ENCODE data around the gene GPR162.
"Not testable (repeated sequence)": the region's sequence is repeated elsewhere in the genome, so short reads cannot be mapped to it uniquely, and the experiment has no call there.

Gene GPR162

DNA sequence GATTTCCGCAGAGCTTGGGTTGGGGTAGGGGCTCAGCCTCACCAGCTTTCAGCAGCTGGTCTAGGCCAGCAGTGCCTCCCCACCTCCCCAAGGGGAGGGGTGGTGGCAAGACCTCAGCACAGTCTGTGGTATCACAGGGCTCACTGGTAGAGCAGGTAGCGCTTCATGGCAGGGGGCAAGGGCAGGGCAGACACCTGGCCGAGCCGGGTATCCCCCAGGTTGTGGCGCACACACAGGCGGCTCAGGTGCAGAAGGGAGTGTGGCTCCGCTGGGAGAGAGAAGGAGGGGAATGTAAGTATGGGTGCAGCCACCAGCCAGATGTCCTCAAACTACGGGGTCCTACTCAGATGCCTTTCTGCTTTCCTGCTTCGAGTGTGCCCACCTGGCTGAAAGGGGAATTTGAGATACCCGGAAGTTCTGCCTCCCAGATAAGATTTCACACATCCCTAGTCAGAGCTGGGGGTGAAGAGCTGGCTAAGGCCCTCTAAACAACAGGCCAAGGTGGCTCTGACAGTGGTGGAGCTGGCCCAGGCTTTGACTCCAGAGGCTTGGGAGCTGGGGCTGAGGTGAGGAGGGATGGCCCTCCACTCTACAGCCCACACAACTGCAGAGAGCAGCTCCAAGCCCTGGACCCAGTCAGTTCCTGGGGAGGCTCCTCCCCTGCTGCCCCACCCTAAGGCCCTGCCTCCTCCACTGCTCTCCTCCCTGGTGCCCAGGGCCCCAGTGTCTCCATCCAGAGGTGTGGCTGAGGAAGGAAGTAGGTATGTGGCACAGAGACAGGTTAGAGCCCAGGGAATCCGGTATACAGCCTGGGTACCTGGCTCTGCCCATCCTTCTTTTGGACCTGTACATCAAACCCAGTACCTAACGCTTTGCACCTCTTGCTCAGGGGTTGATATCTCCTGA lies 49.7 kb downstream of the GPR162 start:
- TF ChIP-seq, protein P1, sequence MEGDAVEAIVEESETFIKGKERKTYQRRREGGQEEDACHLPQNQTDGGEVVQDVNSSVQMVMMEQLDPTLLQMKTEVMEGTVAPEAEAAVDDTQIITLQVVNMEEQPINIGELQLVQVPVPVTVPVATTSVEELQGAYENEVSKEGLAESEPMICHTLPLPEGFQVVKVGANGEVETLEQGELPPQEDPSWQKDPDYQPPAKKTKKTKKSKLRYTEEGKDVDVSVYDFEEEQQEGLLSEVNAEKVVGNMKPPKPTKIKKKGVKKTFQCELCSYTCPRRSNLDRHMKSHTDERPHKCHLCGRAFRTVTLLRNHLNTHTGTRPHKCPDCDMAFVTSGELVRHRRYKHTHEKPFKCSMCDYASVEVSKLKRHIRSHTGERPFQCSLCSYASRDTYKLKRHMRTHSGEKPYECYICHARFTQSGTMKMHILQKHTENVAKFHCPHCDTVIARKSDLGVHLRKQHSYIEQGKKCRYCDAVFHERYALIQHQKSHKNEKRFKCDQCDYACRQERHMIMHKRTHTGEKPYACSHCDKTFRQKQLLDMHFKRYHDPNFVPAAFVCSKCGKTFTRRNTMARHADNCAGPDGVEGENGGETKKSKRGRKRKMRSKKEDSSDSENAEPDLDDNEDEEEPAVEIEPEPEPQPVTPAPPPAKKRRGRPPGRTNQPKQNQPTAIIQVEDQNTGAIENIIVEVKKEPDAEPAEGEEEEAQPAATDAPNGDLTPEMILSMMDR (IDR thresholded peaks at IDR 0.05; ENCODE audit: low read depth, low read length, missing control alignments) = no peak
- no peak for DNase-seq (ENCODE audit: low read depth)
- peak overlapping the region; percentile 72; the same call in 1 of the 2 replicates for H3K4me3 ChIP-seq (ENCODE audit: low read depth, low read length)

DNA sequence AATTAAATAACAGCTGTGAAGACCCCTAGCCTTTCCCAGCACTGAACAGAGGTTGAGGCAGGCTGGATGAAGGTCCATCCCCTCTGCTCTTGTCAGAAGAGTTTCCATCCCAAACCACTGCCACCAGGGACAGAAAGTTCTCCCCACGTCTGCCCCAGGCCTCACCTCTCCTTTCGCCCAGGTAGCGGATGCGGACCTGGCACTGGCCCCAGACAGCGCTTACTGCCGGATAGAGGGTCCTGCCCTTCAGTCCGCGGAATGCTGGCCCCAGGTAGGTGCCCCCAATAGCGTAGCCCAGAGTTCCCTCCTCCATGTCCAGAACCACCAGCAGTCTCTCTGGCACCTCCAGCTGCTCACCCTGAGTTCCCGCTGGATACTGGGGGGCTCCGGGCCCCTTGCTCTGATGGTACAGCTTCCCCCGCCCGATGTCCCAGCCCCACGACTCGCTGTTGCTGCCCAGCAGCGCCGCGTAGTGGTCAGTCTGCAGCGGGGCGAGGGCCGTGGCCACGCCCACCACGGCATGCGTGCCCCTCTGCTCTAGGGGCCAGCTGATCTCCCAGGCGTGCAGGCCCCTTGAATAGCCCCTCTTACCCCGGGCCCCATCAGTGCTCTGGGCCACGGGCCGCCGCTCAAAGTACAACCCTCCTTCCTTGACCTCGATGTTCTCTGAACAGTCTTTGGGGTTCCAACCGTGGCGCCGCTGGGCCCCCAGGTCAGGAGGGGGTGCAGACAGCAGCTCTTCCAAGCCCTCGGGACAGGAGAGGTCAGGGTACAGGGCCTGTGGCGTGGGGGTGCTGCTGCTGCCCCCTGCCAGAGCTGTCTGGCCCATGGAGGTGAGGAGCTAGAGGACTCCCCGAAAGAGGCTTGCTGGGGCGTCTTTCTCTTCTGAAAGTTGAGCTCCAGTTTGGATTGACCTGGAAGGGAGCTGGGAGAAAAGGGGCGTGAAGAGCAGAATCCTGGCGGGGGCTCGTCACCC lies 50.7 kb downstream of the GPR162 start:
- DNase-seq (ENCODE audit: low read depth) = no peak
- peak overlapping the region; percentile 72 for H3K4me3 ChIP-seq (ENCODE audit: low read depth, low read length)
- TF ChIP-seq, protein P1 (IDR thresholded peaks at IDR 0.05; ENCODE audit: low read depth, low read length, missing control alignments) = peak; percentile 96

GRCh38 chr12:6873094-6874014 lies 51.7 kb downstream of the GPR162 start, which contains the start of gene SPSB2:
Gene SPSB2 (minus strand): TSS chr12:6873303. CDS start chr12:6872901, 402 bp downstream.
- DNase-seq (ENCODE audit: low read depth) = peak; percentile 88
- TF ChIP-seq, protein P1 (IDR thresholded peaks at IDR 0.05; ENCODE audit: low read depth, low read length, missing control alignments) = no peak

GRCh38 chr12:6874015-6874368 lies 52.4 kb downstream of the GPR162 start:
- peak overlapping the region; percentile 72 for H3K4me3 ChIP-seq (ENCODE audit: low read depth, low read length)
- DNase-seq (ENCODE audit: low read depth) = not testable (repeated sequence)

More at GRCh38 chr12:6873094-6874014, 51.7 kb downstream of the GPR162 start, which contains the start of gene SPSB2:
- peak within 1 kb of the TSS; percentile 72 for H3K4me3 ChIP-seq (ENCODE audit: low read depth, low read length)
